Body of pancreas (tissue), 4 donors: ENCODE results near the gene PNMA6E. TPM values are rescaled to one million over a fixed set of nuclear protein-coding genes. Genes with fewer than 3 reads are reported as not detected.

Experiments
- ATAC-seq: fragments of 150-250 bp; one replicate; pipeline ENCODE4 v1.9.1; 2016
- DNase-seq, 4 donors: peaks; one replicate each; pipeline ENCODE4 v3.0.0-alpha.2; 2019
- H3K27ac ChIP-seq, 4 donors: fragments of 200-600 bp; sonication (generic); 1 replicate in 3 of 4; 2 replicates in 1 of 4; pipeline versions ENCODE4 v1.5.1 to v1.6.1; 2016 to 2019; ENCODE audit warnings: mild to moderate bottlenecking in 1 of 4, mixed read lengths in 1 of 4, moderate library complexity in 1 of 4
- H3K27me3 ChIP-seq, 2 donors: fragments of 200-600 bp; sonication (generic); one replicate each; pipeline ENCODE4 v1.6.0; 2016; ENCODE audit warnings: mild to moderate bottlenecking in 1 of 2
- H3K36me3 ChIP-seq, 2 donors: fragments of 200-600 bp; sonication (generic); replicated peaks in 1 of 2; 2 replicates each; pipeline ENCODE4 v1.5.1; 2016; ENCODE audit warnings: low read depth in 2 of 2; ENCODE audit not compliant: insufficient read depth in 1 of 2
- H3K4me1 ChIP-seq: fragments of 200-600 bp; sonication (generic); one replicate; pipeline ENCODE4 v1.6.0; 2016
- H3K4me3 ChIP-seq, 2 donors: fragments of 200-600 bp; sonication (generic); 1 replicate in 1 of 2; 2 replicates in 1 of 2; pipeline ENCODE4 v1.5.1; 2016 to 2019
- H3K9me3 ChIP-seq, 3 donors: fragments of 200-600 bp; sonication (generic); 1 replicate in 2 of 3; 2 replicates in 1 of 3; pipeline ENCODE4 v1.5.1; 2016
- CTCF ChIP-seq, 7 experiments: fragments of 450-650 bp in 4 of 7; fragments of 200-600 bp in 3 of 7; sonication (generic) in 3 of 7; IDR thresholded peaks; one replicate each; pipeline ENCODE4 v1.5.1; 2016 to 2019; ENCODE audit warnings: antibody characterized with exemption in 7 of 7
- POLR2A ChIP-seq, 3 donors: fragments of 450-650 bp; IDR thresholded peaks; one replicate each; pipeline ENCODE4 v1.6.1; 2016; ENCODE audit warnings: antibody characterized with exemption in 3 of 3, mild to moderate bottlenecking in 2 of 3
- WGBS, 2 donors: methylation state at CpG; one replicate each; pipeline ENCODE4 v1.1.5; 2017; 5-methylcytosine and 5-hydroxymethylcytosine counted together
- intact Hi-C: fragments of 100-400 bp; cut with DNase I; formaldehyde crosslinking; loops from one replicate; pipeline ENCODE4 v1.15.1; 2023
- total RNA-seq, 2 donors: library from RNA; depleted of rRNA; stranded (reverse); fragments of >200 nt; gene quantifications; one replicate each; pipeline ENCODE4 v1.1.0, GENCODE V29; 2016

The PNMA6E gene
- total RNA-seq, 2 donors from 2014 or later, result not detected

GRCh38 chrX:153381684-153382532 is 19.2 kb downstream of the PNMA6E start:
- peak; percentile 63 to 82 (median 70) for DNase-seq
- peak; percentile 95 for ATAC-seq
- TF ChIP-seq POLR2A (IDR thresholded peaks at IDR 0.05) (peak in 2 of 3 donors; percentile 20 to 24), CTCF (IDR thresholded peaks at IDR 0.05) (peak in 4 of 7 experiments; percentile 23 to 45 (median 34))
- Histone ChIP-seq H3K9me3 (no peaks in the 10 kb centered on the region), H3K36me3 (no peaks in the 10 kb centered on the region), H3K27me3 (no peaks in the 10 kb centered on the region), H3K4me3 (no peak overlapping the region), H3K27ac (peak overlapping the region; percentile 23 to 90 (median 74)), H3K4me1 (peaks cover 16% of the 10 kb centered on the region)
- intact Hi-C loops, result no loop called here
- 9 to 27% methylated on average over 3 to 12 of the region's 12 CpGs for WGBS, 2 donors

GRCh38 chrX:153380691-153381090 is 20.5 kb downstream of the PNMA6E start:
- ATAC-seq, result no peak
- Histone ChIP-seq H3K9me3 (no peaks in the 10 kb centered on the region), H3K4me1 (peaks cover 16% of the 10 kb centered on the region), H3K4me3 (no peak overlapping the region), H3K36me3 (no peaks in the 10 kb centered on the region), H3K27ac (peak overlapping the region in 2 of 4 donors; percentile 89 to 90), H3K27me3 (no peaks in the 10 kb centered on the region)
- intact Hi-C loops, result no loop called here
- no peak for DNase-seq
- 82% methylated on average over 7 of the region's 9 CpGs; no CpG with 5 or more reads in 1 of the 2 donors for WGBS, 2 donors
- TF ChIP-seq POLR2A (IDR thresholded peaks at IDR 0.05) (no peak), CTCF (IDR thresholded peaks at IDR 0.05) (no peak)

- no peak for DNase-seq
- no peak for ATAC-seq
- H3K27me3 ChIP-seq, result no peaks in the 10 kb centered on the region
- 93% methylated on average over 5 to 10 of the region's 13 CpGs for WGBS, 2 donors
- TF ChIP-seq POLR2A (IDR thresholded peaks at IDR 0.05), result no peak
- no peak for TF ChIP-seq CTCF (IDR thresholded peaks at IDR 0.05)
- H3K9me3 ChIP-seq, result no peaks in the 10 kb centered on the region
- H3K4me3 ChIP-seq, result no peak overlapping the region
- no peaks in the 10 kb centered on the region for H3K36me3 ChIP-seq
- H3K4me1 ChIP-seq, result peaks cover 16% of the 10 kb centered on the region
- no peak overlapping the region for H3K27ac ChIP-seq
- intact Hi-C loops, result no loop called here
These were observed 21.1 kb downstream of the PNMA6E start for GRCh38 chrX:153379971-153380581.

- no peak overlapping the region for H3K27ac ChIP-seq
- H3K4me3 ChIP-seq, result no peak overlapping the region
- intact Hi-C loops, result no loop called here
- TF ChIP-seq POLR2A (IDR thresholded peaks at IDR 0.05) (no peak), CTCF (IDR thresholded peaks at IDR 0.05) (no peak)
- DNase-seq (no peak), ATAC-seq (no peak)
- WGBS, 2 donors, result 72 to 94% methylated on average over 8 to 9 of the region's 9 CpGs
- H3K27me3 ChIP-seq, result no peaks in the 10 kb centered on the region
- no peaks in the 10 kb centered on the region for H3K9me3 ChIP-seq
- H3K4me1 ChIP-seq, result peaks cover 16% of the 10 kb centered on the region
- no peaks in the 10 kb centered on the region for H3K36me3 ChIP-seq
These were observed 21.6 kb downstream of the PNMA6E start for GRCh38 chrX:153379508-153379907.
